ENCODE data around the gene DLG5. TPM values are rescaled to one million over a fixed set of nuclear protein-coding genes. Genes with fewer than 3 reads are reported as not detected.

DLG5 gene
- total RNA-seq, 4 donors from 2014 or later, result 40.6 to 134 (median 61.5) TPM

DNA sequence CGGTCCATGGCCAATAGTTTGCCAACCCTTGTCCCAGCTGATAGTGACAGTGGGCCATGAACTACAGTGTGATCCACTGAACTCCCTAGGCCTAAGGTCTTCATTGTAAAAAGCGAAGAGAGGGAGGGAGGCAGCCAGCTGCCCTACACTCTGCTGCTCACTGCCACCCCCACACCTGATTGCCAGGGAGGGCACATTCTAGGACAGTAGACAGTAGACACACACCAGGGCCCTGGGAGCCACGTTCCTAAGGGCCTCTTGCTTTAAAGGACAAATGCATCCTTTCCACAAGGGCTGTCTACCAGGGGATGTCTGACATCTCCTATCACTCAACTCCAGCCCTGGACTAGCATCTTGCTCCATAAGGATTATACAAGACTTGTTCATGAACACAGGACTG, 122.2 kb downstream of the DLG5 start:
- DNase-seq, result no peak
- no peaks in the 10 kb centered on the region for H3K27me3 ChIP-seq
- TF ChIP-seq CTCF (IDR thresholded peaks at IDR 0.05), result no peak
- TF ChIP-seq POLR2A (IDR thresholded peaks at IDR 0.05), result no peak
- H3K4me3 ChIP-seq, result no peak overlapping the region
- no peak overlapping the region for H3K27ac ChIP-seq
- H3K36me3 ChIP-seq, result peaks cover 0 to 97% (median 0%) of the 10 kb centered on the region in 3 donors
- H3K4me1 ChIP-seq, result no peaks in the 10 kb centered on the region
- no peaks in the 10 kb centered on the region for H3K9me3 ChIP-seq

DNA sequence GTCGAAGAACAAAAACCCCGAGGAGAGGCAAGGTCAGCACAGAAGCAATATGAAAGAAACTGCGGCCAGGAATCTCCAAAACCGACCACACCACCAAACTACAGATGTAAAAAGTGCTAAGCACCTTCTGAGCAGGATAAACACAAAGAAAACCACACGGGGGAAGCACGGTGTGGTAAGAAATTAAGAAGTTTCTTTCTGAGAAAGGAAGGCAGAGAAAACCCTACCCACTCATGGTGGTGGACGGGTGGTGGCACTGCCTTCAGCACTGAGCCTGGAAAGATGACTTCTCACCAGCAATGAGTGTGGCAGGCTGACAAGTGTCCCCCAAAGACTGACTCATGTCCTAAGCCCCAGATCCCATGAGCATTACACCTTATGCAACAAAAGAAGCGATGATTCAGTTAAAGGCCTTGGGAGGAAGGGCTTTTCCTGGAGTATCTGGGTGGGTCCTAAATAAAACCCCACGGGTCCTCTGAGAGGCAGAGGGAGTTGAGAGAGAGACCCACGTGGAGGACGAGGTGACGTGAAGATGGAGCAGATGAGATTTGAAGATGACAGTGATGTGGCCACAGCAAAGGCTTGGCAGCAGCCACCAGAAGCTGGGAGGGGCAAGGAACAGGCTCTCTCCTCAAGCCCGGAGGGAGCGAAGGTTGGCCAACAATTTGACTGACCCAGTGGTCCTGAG, 124.9 kb downstream of the DLG5 start:
- no peak for DNase-seq
- no peak overlapping the region for H3K27ac ChIP-seq
- H3K4me1 ChIP-seq, result no peaks in the 10 kb centered on the region
- TF ChIP-seq CTCF (IDR thresholded peaks at IDR 0.05) (no peak), POLR2A (IDR thresholded peaks at IDR 0.05) (no peak)
- peaks cover 0 to 97% (median 0%) of the 10 kb centered on the region in 3 donors for H3K36me3 ChIP-seq
- no peak overlapping the region for H3K4me3 ChIP-seq
- no peaks in the 10 kb centered on the region for H3K9me3 ChIP-seq
- no peaks in the 10 kb centered on the region for H3K27me3 ChIP-seq

GRCh38 chr10:77800738-77801266, 125.8 kb downstream of the DLG5 start:
- Histone ChIP-seq H3K27me3 (no peaks in the 10 kb centered on the region), H3K4me3 (no peak overlapping the region), H3K9me3 (no peaks in the 10 kb centered on the region), H3K4me1 (no peaks in the 10 kb centered on the region), H3K36me3 (peaks cover 0 to 97% (median 0%) of the 10 kb centered on the region in 3 donors), H3K27ac (no peak overlapping the region)
- TF ChIP-seq CTCF (IDR thresholded peaks at IDR 0.05) (no peak), POLR2A (IDR thresholded peaks at IDR 0.05) (no peak)
- no peak for DNase-seq

- H3K4me3 ChIP-seq, result no peak overlapping the region
- no peak for DNase-seq
- no peaks in the 10 kb centered on the region for H3K9me3 ChIP-seq
- H3K36me3 ChIP-seq, result peaks cover 0 to 97% (median 0%) of the 10 kb centered on the region in 3 donors
- no peak for TF ChIP-seq POLR2A (IDR thresholded peaks at IDR 0.05)
- no peak for TF ChIP-seq CTCF (IDR thresholded peaks at IDR 0.05)
- H3K27me3 ChIP-seq, result no peaks in the 10 kb centered on the region
- H3K27ac ChIP-seq, result no peak overlapping the region
- H3K4me1 ChIP-seq, result no peaks in the 10 kb centered on the region
Measured at GRCh38 chr10:77800320-77800719, 126.2 kb downstream of the DLG5 start.

DNA sequence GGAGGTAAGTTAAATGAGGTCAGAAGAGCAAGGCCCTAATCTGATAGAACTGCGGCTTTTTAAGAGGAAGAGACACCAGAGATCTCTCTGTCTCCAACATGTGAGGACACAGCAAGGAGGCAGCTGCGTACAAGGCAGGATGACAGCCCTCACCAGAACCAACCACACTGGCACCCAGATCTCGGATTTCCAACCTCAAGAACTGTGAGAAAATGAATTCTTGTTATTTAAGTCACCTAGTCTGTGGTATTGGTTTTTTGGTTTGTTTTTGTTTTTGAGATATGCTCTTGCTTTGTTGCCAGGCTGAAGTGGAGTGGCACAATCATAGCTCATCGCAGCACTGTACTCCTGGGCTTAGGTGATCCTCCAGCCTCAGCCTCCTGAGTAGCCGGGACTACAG, 127.2 kb downstream of the DLG5 start:
- TF ChIP-seq CTCF (IDR thresholded peaks at IDR 0.05), result no peak
- no peak for TF ChIP-seq POLR2A (IDR thresholded peaks at IDR 0.05)
- Histone ChIP-seq H3K4me3 (no peak overlapping the region), H3K9me3 (no peaks in the 10 kb centered on the region), H3K36me3 (peaks cover 0 to 98% (median 0%) of the 10 kb centered on the region in 3 donors), H3K4me1 (no peaks in the 10 kb centered on the region), H3K27ac (no peak overlapping the region), H3K27me3 (no peaks in the 10 kb centered on the region)
- no peak for DNase-seq

Data from Peyer's patch (tissue), 4 donors.